GM18511 (cell line): ENCODE measurements around the gene MRGPRE.

Experiments used
- ATAC-seq: cut with Tn5 transposase; IDR thresholded peaks from one replicate; pipeline ENCODE4 v1.9.1; 2021; ENCODE audit warnings: mild to moderate bottlenecking, moderate library complexity; ENCODE audit not compliant: unreplicated experiment

MRGPRE gene

GRCh38 chr11:3197044-3197695 lies 35.0 kb downstream of the MRGPRE start:
- ATAC-seq = no peak

DNA sequence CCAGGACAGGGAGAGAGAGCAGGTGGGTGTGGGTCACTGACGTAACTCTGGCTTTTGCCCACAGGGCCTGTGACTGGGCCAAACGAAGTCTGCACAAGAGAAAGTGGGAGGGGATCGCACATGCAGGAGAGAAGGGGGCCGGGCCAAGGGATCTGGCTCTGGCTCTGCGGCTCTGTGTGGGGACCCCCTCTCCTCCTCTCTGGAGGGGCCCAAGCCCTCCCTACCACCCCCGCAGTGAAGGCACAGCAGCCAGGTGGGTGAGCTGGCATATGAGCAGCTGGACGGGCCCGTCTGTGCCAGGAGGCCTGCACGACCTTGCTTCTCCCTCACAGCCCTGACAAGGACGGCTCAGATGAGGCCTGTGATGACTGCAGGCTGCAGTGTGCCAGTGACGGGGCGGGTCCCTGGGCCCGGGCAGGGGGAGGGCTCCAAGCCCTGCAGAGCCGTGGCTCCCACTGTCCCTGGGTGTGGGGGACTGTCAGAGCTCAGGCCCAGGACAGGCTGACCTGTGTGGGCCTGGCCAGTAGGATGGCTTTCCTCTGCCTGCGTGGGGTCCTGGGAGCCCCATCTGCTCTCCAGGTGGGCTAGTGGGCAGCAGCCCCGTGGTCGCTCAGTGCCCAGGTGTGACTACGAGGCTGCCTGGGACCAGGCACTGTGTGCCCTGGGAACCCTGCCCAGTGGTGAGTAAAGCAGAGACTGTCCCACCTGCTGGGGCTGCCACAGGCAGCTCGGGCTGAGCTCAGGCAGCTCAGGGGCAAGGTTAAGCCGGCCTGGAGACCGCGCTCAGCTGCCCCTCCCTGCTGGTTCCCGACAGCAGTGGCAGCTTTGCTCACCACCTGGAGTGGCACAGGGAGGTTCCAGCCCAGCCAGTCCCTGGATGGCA lies 35.8 kb downstream of the MRGPRE start:
- no peak for ATAC-seq

DNA sequence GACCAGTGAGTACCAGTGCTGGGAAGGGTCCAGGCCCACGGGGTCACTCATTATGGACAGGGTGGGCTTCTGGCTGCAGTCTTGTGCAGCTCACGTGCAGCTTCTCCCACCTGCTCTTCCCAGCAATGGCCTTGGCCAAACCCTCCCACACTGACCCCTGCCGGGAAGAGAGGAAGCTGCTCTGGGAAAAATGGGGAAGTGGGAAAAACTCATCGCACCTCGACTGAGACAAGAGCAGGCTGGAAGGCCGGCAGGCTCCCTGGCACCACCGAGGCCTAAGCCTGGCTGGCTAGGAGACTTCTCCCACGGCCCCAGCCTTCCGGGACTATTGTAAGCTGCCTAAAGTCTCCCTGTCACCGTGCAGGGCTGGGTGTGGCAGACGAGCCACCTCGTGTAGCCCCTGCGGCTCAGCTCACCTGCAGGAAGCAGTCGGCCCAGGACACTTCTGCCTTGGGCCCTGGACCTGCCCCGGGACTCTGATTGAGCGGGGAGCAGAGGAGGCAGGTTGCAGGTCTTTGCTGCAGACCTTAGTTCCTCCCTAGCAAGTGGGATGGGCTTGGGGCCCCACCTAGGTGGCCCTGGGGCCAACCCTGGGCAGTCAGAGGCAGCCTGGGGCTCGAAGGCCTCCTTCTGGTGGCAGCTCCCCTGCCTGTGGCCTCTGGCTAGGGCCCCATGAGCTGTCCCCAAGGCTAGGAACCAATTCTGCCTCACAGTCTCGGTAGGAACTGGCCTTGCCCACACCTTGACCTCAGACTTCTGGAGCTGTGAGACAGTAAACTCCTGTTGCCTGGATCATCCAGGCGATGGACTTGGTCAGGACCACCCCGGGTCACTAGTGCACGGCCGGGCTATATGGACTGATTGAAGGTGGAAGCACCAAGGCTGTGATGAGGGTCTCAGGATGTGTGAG lies 36.7 kb downstream of the MRGPRE start:
- no peak for ATAC-seq

DNA sequence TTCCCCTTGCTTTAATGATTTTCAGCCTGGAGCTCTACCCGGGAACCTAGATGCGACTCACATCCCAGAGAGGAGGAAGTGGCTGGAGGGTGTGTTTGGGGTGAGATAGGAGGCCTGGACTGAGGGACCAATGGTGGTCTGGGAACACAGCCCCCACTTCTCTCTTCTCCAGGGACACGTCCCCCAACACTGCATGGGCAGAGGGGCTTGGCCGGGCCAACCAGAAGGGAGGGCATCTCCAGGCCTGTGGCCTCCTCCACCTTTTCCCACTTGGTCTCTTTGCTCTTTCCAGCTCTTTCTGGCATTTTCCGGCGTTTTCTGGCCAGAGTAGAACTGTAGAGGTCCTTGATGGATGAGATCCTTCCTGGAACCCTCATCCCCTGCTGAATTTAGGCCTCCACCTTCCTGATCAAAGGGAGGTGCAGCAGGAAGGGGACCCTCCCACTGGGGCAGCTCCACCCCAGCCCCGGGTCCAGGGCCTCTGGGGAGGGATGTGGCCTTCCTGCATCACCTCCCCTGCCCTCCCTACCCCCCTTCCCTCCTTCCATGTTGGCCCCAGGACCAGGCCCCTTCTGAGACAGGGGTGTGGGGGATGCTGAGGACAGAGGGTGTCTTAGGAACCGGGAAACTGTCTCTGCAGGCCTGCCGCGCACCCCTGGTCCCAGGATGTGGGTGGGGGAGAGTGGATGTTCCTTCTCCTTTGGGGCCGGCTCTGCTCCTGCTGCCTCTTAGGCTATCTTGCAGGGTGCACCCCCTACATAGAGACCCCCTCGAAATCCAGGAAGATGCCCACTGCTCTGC lies 38.0 kb downstream of the MRGPRE start:
- ATAC-seq = no peak

GRCh38 chr11:3193373-3194015 lies 38.7 kb downstream of the MRGPRE start:
- no peak for ATAC-seq

GRCh38 chr11:3192511-3193372 lies 39.5 kb downstream of the MRGPRE start:
- no peak for ATAC-seq

DNA sequence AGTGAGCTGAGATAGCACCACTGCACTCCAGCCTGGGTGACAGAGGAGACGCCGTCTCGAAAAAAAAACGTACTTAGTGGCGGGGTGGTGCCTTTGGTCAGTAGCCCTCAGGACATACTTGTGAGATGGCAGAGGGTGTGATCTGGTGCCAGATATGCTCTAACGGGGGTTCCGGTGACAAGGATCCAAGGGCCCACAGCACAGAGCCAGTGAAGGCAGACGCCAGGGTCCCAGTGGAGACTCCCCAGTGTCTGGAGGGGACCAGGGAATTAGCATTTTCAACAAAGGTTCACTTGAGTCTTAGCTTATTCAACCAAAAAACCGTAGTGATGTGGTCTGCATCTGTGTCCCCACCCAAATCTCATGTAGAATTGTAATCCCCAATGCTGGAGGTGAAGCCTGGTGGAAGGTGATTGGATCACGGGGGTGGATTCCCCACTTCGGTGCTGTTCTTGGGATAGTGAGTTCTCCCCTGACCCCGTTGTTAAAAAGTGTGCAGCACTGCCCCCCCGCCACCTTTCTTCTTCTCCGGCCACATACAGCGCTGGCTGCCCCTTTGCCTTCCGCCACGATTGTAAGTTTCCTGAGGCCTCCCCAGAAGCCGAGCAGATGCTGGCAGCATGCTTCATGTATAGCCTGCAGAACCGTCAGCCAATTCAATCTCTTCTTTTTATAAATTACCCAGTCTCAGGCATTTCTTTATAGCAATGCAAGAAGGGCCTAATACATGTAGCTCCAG lies 40.5 kb downstream of the MRGPRE start:
- ATAC-seq = no peak

DNA sequence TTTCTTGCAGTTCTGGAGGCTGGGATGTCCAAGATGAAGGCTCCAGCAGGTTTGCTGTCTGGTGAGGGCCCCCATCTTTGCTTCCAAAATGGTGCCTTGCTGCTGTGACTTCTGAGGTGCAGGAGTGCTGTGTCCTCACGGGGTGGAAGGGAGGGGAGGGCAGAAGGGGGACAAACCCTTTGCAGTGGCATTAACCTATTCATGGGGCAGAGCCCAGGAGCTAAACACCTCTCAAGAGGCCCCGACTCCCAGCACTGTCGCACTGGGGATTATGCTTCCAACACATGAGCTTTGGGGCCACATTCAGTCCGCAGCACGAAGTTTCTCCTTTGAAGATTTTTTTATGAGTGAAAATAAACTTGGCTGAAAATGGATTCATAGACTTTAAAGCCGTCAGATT lies 41.6 kb downstream of the MRGPRE start:
- no peak for ATAC-seq

DNA sequence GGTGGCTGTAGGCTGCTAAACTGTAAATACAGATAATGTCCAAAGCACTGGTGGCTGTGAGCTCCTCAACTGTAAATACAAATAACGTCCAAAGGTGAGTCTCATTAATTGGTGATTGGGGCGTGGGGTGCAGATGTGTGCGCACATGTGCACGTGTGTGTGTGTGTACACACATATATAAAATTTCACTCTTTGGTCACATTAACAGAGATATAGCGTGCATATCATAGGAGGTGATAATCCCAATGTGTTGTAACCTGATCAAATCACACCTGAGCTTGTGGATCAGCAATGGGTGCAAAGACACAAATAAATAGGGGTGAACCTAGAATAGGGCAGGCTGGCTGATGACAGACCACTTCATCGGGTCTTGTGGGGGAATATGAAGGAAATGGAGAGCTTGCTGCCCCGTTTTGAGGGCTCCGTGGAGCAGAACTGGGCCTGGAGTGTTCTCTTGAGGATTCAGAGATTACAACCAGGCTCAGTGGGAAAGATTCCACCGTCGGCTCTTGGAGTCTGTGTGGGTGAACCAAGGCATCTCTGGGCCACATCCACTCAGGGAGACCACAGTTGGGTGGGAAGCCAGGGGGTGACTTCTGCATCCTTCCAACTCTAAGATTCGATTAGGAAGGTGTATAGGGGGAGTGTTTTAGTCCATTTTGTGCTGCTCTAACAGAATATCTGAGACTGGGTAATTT lies 42.2 kb downstream of the MRGPRE start:
- no peak for ATAC-seq

DNA sequence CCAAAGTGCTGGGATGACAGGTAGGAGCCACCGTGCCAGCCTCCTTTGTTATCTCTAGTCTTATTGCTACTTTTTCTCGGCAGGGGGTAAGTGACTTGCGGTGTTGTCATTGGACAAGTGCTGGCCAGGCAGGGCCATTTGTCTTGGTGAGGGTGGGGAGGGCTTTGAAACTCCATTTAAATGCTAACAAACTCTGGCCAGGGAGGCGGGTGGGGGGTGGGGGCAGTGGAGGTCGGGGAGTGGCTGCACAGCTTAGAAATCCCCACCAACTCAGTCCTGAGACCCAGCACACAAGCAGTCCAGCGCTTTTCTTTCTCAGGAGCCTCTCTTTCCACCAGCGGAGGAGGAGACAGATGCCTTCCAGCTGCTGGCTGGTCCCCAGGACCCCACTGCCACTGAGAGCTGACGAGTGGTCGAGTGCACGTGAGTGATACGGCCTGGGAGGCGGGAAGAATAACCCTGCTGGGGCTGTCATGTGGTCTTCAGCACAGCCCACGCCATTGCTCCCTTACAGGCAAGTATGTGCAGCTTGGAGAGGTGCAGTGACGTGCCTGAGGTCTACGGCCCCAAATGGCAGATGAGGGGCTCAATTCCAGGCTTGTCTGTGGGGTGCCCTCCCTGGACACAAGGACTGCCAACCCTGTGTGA lies 42.9 kb downstream of the MRGPRE start:
- no peak for ATAC-seq

- ATAC-seq = no peak
Observed at GRCh38 chr11:3188496-3189195, 43.6 kb downstream of the MRGPRE start.

- no peak for ATAC-seq
Observed at GRCh38 chr11:3186166-3186953, 45.9 kb downstream of the MRGPRE start.

DNA sequence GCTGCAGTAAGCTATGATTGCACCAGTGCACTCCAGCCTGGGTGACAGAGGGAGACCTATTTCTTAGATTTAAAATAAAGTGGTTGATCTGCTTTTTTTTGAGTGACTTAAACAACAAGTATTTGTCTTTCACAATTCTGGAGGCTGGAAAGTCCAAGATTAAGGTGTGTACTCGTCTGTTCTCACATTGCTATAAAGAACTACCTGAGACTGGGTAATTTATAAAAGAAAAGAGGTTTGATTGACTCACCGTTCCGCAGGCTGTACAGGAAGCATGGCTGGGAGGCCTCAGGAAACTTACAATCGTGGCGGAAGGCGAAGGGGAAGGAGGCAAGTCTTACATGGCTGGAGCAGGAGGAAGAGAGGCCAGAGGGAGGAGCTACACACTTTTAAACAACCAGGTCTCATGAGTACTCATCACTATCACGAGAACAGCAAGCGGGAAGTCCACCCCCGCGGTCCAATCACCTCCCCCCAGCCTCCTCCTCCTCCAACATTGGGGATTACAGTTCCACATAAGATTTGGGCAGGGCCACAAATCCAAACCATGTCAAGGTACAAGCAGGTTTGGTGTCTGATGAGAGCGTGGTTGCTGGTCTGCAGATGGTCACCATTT lies 47.4 kb downstream of the MRGPRE start:
- ATAC-seq = no peak

- ATAC-seq = no peak
Observed at GRCh38 chr11:3183523-3183922, 48.7 kb downstream of the MRGPRE start.

GRCh38 chr11:3182462-3182852 lies 49.8 kb downstream of the MRGPRE start:
- no peak for ATAC-seq
